Measurements from ENCODE around the gene PODNL1. TPM values are rescaled to one million over a fixed set of nuclear protein-coding genes. Genes with fewer than 3 reads are reported as not detected.

Gene PODNL1
- total RNA-seq = not detected in 2 replicates

GRCh38 chr19:13938301-13939064 lies at the start of gene PODNL1:
TSS of gene PODNL1 (minus strand) at chr19:13938417. CDS start at chr19:13938181, 236 bp downstream.
- no peak for DNase-seq (ENCODE audit: low read depth in 2 of 2)

- peak in 1 of 2 donors; percentile 14 for DNase-seq (ENCODE audit: low read depth in 2 of 2)
These were observed 49.1 kb upstream of the PODNL1 start for GRCh38 chr19:13987101-13987890.

GRCh38 chr19:13986348-13986904 lies 48.2 kb upstream of the PODNL1 start:
- DNase-seq (ENCODE audit: low read depth in 2 of 2) = peak; percentile 88 to 92

- DNase-seq (ENCODE audit: low read depth in 2 of 2) = no peak
These were observed 47.6 kb upstream of the PODNL1 start for GRCh38 chr19:13985771-13986347.

GRCh38 chr19:13984875-13985741 lies 46.9 kb upstream of the PODNL1 start:
- no peak for DNase-seq (ENCODE audit: low read depth in 2 of 2)

GRCh38 chr19:13984186-13984585 lies 46.0 kb upstream of the PODNL1 start:
- no peak for DNase-seq (ENCODE audit: low read depth in 2 of 2)

GRCh38 chr19:13983213-13983889 lies 45.1 kb upstream of the PODNL1 start:
- DNase-seq (ENCODE audit: low read depth in 2 of 2) = no peak

- DNase-seq (ENCODE audit: low read depth in 2 of 2) = no peak
These were observed 44.6 kb upstream of the PODNL1 start for GRCh38 chr19:13982773-13983172.

- no peak for DNase-seq (ENCODE audit: low read depth in 2 of 2)
These were observed 43.8 kb upstream of the PODNL1 start for GRCh38 chr19:13981988-13982501.

GRCh38 chr19:13981467-13981866 lies 43.2 kb upstream of the PODNL1 start:
- no peak for DNase-seq (ENCODE audit: low read depth in 2 of 2)

GRCh38 chr19:13981021-13981420 lies 42.8 kb upstream of the PODNL1 start:
- no peak for DNase-seq (ENCODE audit: low read depth in 2 of 2)

GRCh38 chr19:13980340-13980739 lies 42.1 kb upstream of the PODNL1 start:
- DNase-seq (ENCODE audit: low read depth in 2 of 2) = no peak

- no peak for DNase-seq (ENCODE audit: low read depth in 2 of 2)
These were observed 41.5 kb upstream of the PODNL1 start for GRCh38 chr19:13979686-13980085.

- peak in 1 of 2 donors; percentile 19 for DNase-seq (ENCODE audit: low read depth in 2 of 2)
These were observed 41.0 kb upstream of the PODNL1 start for GRCh38 chr19:13979244-13979615.

- peak; percentile 57 to 93 for DNase-seq (ENCODE audit: low read depth in 2 of 2)
These were observed 40.4 kb upstream of the PODNL1 start for GRCh38 chr19:13978351-13979243.

GRCh38 chr19:13977803-13978202 lies 39.6 kb upstream of the PODNL1 start:
- DNase-seq (ENCODE audit: low read depth in 2 of 2) = no peak

GRCh38 chr19:13976446-13976845 lies 38.2 kb upstream of the PODNL1 start:
- no peak for DNase-seq (ENCODE audit: low read depth in 2 of 2)

GRCh38 chr19:13975870-13976269 lies 37.7 kb upstream of the PODNL1 start:
- DNase-seq (ENCODE audit: low read depth in 2 of 2) = no peak

- DNase-seq (ENCODE audit: low read depth in 2 of 2) = no peak
These were observed 35.9 kb upstream of the PODNL1 start for GRCh38 chr19:13974073-13974472.

Data from lung microvascular endothelial cell (primary cell).